DOHH2 (cell line): ENCODE data around the gene ETV5.

Experiments
- H3F3A ChIP-seq: fragments of 200-600 bp; sonication (generic), shearing (Covaris generic); 2 replicates; pipeline ENCODE4 v1.6.0; 2016; ENCODE audit warnings: antibody characterized with exemption, mild to moderate bottlenecking; ENCODE audit not compliant: control insufficient read depth, insufficient read depth
- H3K27ac ChIP-seq: fragments of 200-600 bp; sonication (generic); 2 replicates; pipeline ENCODE4 v1.5.1; 2014; ENCODE audit warnings: low read depth, mild to moderate bottlenecking, low read length, moderate library complexity
- H3K27me3 ChIP-seq: fragments of 200-600 bp; sonication (generic); 2 replicates; pipeline ENCODE4 v1.6.1; 2014; ENCODE audit warnings: mild to moderate bottlenecking, low read length, mixed read lengths; ENCODE audit not compliant: control insufficient read depth
- H3K36me3 ChIP-seq: fragments of 200-600 bp; sonication (generic); 2 replicates; pipeline ENCODE4 v1.6.1; 2014; ENCODE audit warnings: mild to moderate bottlenecking, low read length, moderate library complexity, mixed read lengths; ENCODE audit not compliant: control insufficient read depth
- H3K4me1 ChIP-seq: fragments of 200-600 bp; sonication (generic); 2 replicates; pipeline ENCODE4 v1.6.1; 2014; ENCODE audit warnings: mild to moderate bottlenecking, low read length, mixed read lengths; ENCODE audit not compliant: control insufficient read depth
- H3K4me2 ChIP-seq: fragments of 200-600 bp; sonication (generic); 2 replicates; pipeline ENCODE4 v1.6.0; 2014; ENCODE audit warnings: mild to moderate bottlenecking, low read length, moderate library complexity
- H3K4me3 ChIP-seq: fragments of 200-600 bp; sonication (generic); 2 replicates; pipeline ENCODE4 v1.5.1; 2014; ENCODE audit warnings: mild to moderate bottlenecking, low read length, mixed read lengths
- H3K79me2 ChIP-seq: fragments of 200-600 bp; sonication (generic); 2 replicates; pipeline ENCODE4 v1.6.1; 2014; ENCODE audit warnings: mild to moderate bottlenecking, low read length, mixed read lengths; ENCODE audit not compliant: control insufficient read depth
- H3K9me2 ChIP-seq: fragments of 200-600 bp; sonication (generic); replicated peaks from 2 replicates; pipeline ENCODE4 v1.6.1; 2014; ENCODE audit warnings: mild to moderate bottlenecking, low read length, mixed read lengths; ENCODE audit not compliant: control insufficient read depth
- H3K9me3 ChIP-seq: fragments of 200-600 bp; sonication (generic); 2 replicates; pipeline ENCODE4 v1.6.1; 2014; ENCODE audit warnings: antibody characterized with exemption, low read length, mixed read lengths; ENCODE audit not compliant: control insufficient read depth, insufficient read depth
- H4K20me1 ChIP-seq: fragments of 200-600 bp; sonication (generic); 2 replicates; pipeline ENCODE4 v1.6.0; 2014; ENCODE audit warnings: low read depth, mild to moderate bottlenecking, antibody characterized with exemption, low read length, moderate library complexity; ENCODE audit not compliant: control insufficient read depth, insufficient read depth
- CTCF ChIP-seq: fragments of 200-600 bp; sonication (generic); IDR thresholded peaks from one replicate; pipeline ENCODE4 v1.5.1; 2014; ENCODE audit warnings: antibody characterized with exemption, mild to moderate bottlenecking, low read depth, low read length; ENCODE audit not compliant: poor library complexity, severe bottlenecking
- EZH2phosphoT487 ChIP-seq: fragments of 200-600 bp; sonication (generic); IDR thresholded peaks from 2 replicates; pipeline ENCODE4 v1.6.1; 2017; ENCODE audit warnings: borderline replicate concordance, mild to moderate bottlenecking, antibody characterized with exemption, low read length, moderate library complexity, mixed read lengths

The ETV5 gene

DNA sequence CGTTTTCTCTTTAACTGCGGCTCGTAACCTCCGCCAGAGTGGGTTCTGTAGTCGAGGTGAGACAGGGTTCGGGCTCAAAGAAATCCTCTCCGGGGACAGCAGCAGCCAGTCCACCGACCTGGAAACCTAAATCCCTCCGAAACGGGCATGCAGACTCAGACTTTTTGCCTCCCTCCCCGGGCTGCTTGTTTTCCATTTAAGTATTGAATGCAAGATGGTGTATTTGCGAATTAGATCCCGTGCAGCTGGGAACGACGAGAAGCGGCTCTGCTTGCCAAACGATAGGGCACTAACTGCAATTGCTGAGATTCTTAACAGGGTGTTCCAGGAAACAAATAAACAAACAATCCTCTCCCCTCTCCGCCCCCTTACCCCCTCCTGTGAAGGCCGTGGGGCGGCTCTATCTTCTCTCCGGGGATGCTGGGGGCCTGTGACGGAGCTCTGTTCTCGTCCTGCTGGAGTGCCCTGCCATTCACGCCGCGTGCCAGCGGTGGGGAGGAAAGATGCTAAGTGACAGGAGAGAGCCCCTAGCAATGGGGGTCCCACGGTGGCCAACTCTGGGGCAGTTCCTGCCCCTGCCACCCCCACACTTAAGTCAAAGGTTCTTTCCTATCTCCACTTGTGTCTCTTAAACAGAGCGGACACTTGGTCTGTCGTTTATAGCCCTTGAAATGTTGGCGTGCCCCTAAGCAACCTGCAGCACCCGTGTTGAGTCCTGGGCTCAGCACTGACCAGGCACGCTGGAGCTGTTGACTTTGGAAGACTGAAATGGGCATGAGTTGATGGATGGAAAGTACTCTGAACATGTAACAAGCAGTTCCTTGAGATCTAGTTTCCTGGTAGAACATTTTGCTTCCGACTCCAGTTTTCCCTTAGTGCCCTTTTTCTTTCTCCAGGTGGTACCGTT is 1.3 kb upstream of the ETV5 start:
- Histone ChIP-seq H3K4me3 (peak overlapping the region; percentile 63), H3F3A (no peaks in the 10 kb centered on the region), H3K9me3 (no peaks in the 10 kb centered on the region), H3K4me2 (peak overlapping the region; percentile 68), H3K27me3 (peaks cover 88% of the 10 kb centered on the region), H4K20me1 (peaks cover 6% of the 10 kb centered on the region), H3K9me2 (no peaks in the 10 kb centered on the region), H3K27ac (no peak overlapping the region), H3K36me3 (no peaks in the 10 kb centered on the region), H3K79me2 (no peaks in the 10 kb centered on the region), H3K4me1 (peaks cover 26% of the 10 kb centered on the region)
- no peak for TF ChIP-seq EZH2phosphoT487
- no peak for TF ChIP-seq CTCF

- no peaks in the 10 kb centered on the region for H3K36me3 ChIP-seq
- no peaks in the 10 kb centered on the region for H3K9me3 ChIP-seq
- no peak overlapping the region for H3K27ac ChIP-seq
- H3K79me2 ChIP-seq, result no peaks in the 10 kb centered on the region
- peak overlapping the region; percentile 63 for H3K4me3 ChIP-seq
- peak overlapping the region; percentile 68 for H3K4me2 ChIP-seq
- H4K20me1 ChIP-seq, result peaks cover 6% of the 10 kb centered on the region; the same call in 1 of the 2 replicates
- peaks cover 26% of the 10 kb centered on the region for H3K4me1 ChIP-seq
- TF ChIP-seq CTCF, result no peak
- no peak; the same call in 1 of the 2 replicates for TF ChIP-seq EZH2phosphoT487
- H3F3A ChIP-seq, result no peaks in the 10 kb centered on the region
- peaks cover 89% of the 10 kb centered on the region for H3K27me3 ChIP-seq
- no peaks in the 10 kb centered on the region for H3K9me2 ChIP-seq
Measured at GRCh38 chr3:186108106-186108940, 566 bp downstream of the ETV5 start.

DNA sequence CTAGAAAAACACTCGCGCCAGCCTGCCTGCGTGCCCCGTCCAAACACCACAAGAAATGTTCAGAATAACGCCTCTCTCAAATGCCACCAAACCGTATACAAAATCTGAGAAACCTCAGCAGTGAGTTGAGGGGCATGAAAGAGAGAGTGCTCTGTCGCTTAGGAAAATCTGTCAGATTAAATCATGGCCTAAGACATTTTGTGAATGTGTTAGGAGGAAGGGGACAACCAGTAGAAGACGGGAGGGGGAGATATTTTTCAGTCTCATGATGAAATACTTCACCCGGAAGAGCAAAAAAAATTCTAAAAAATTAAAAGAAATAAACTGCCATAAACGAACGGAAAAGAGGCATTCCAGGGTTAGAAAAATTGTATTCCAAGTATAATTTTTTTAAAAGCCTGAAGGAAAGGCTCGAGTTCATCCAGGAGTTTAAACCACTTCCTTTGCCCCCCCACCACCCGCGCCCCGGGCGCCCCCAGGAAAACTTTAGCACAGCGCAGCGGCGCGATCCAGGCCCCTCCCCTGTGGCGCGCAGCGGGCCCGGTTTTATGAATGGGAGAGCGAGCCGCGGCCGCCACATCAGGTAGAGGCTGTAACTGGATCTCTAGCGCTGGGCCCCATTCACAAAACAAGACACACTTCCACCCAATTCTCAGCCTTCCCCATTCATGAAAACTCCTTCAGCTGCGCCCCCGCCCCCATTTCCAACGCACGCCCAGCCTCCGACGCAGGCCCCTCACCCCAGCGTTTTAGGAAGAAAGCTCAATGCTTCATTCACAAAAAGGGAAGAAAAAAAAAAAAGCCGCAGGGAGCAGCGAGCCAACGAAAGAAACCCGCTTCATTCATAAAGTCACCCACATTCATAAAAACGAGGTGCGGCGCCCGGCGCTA is 1.4 kb downstream of the ETV5 start:
- no peak overlapping the region for H3K27ac ChIP-seq

More for the DNA sequence above, 1.4 kb downstream of the ETV5 start:
- TF ChIP-seq EZH2phosphoT487 (no peak; the same call in 1 of the 2 replicates), CTCF (no peak)
- H3K9me2 ChIP-seq, result no peaks in the 10 kb centered on the region
- H3K27me3 ChIP-seq, result peaks cover 91% of the 10 kb centered on the region
- H3K79me2 ChIP-seq, result no peaks in the 10 kb centered on the region
- H3K36me3 ChIP-seq, result no peaks in the 10 kb centered on the region
- no peaks in the 10 kb centered on the region for H3K9me3 ChIP-seq
- H4K20me1 ChIP-seq, result peaks cover 6% of the 10 kb centered on the region; the same call in 1 of the 2 replicates
- peak overlapping the region; percentile 68 for H3K4me2 ChIP-seq
- peak overlapping the region; percentile 63 for H3K4me3 ChIP-seq
- H3F3A ChIP-seq, result no peaks in the 10 kb centered on the region
- H3K4me1 ChIP-seq, result peaks cover 26% of the 10 kb centered on the region
